Astrocyte of the hippocampus (primary cell): ENCODE measurements around the gene UBE2QL1.
A peak's percentile ranks its signal among the peaks of the same experiment; 100 is the strongest.

ENCODE experiments used
- DNase-seq: peaks from one replicate; pipeline ENCODE4 v3.0.0; 2011; ENCODE audit warnings: low read depth, low spot score

The UBE2QL1 gene, protein sequence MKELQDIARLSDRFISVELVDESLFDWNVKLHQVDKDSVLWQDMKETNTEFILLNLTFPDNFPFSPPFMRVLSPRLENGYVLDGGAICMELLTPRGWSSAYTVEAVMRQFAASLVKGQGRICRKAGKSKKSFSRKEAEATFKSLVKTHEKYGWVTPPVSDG

DNA sequence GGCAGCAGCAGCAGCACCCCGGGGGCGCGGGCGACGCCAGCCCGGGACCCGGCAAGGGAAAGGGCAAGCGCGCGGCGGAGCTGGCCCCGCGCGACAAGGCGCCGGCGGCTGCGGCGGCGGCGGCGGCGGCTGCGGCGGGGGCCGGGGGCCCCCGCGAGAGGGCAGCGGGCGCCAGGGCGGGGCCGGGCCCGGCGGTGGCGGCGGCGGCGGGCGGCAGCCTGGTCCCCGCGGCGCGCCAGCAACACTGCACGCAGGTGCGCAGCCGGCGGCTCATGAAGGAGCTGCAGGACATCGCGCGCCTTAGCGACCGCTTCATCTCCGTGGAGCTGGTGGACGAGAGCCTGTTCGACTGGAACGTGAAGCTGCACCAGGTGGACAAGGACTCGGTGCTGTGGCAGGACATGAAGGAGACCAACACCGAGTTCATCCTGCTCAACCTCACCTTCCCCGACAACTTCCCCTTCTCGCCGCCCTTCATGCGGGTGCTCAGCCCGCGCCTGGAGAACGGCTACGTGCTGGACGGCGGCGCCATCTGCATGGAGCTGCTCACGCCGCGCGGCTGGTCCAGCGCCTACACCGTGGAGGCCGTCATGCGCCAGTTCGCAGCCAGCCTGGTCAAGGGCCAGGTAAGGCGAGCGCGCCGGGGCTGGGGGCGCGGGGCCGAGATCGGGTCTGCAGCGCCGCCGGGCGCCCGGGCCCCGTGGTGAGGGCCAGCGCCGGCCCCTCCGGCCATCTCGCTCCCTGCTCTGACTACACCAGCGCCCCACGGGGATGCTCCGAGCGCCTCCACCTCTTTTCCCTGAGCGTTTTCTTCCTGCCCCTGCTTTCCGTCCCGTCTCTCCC lies at the start of gene UBE2QL1:
Gene UBE2QL1 (plus strand): TSS at position 238 of the 843 bp plus-strand sequence. CDS start 35 bp downstream, at position 273.
- peak; percentile 48 for DNase-seq

DNA sequence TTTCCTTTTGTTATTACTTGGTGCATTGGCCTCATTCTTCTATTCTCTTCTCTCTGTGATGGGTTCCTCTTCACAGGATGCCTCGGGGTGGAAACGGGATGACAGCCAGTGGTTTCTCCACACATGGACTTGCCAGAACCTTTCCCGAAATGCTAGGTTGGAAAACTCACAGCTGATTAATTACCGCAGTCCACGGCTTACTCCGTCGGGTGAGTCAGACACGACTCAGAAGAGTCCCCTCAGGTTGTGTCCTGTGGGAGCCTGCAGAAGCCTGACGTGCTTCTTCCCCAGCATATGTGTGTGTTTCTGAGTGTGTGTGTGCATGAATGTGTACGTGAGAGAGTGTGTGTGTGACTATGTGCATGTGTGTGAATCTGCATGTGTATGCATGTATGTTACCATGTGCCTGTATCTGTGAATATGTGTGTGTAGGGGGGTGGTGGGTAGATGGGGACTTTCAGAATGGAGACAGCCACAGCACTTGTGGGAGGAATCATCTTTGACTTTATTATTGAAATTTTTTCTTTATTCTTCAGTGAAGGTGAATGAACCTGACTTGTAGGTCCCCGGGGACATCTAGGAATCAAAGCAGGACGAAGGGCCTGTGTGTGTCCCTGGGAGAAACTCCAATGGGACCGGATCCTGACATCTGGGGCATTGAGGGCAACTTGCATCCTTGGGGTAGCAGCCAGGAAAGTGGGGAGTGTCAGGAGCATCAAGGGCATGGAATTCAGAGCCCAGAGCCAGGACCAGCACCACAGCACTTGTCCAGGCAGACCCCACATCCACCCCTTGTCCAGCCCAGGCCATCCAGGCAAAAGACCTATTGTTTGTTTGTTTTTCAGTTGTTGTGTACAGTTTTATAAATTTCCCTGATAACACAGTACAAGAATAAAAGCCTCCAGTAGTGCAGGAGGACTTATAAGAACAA lies 48.4 kb upstream of the UBE2QL1 start:
- peak; percentile 55 for DNase-seq

DNA sequence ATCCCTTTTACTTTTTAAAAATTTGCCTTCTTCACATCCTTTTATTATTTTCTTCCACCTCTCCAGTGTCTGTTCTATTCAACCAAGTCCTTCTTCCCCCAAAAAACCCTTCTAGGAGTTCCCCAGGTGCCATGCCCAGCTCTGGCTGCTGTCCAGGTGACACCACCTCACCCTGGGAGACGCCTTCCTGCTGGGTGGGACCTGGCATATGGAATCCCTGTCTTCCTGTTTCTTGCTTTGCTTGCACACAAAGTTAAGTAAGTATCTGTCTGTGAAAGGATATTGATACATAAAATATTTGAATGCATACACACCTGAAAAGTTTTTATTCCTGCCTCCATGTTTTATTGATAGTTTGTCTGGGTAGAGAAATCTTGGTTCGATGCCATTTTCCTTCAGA lies 47.2 kb upstream of the UBE2QL1 start:
- DNase-seq, result no peak

DNA sequence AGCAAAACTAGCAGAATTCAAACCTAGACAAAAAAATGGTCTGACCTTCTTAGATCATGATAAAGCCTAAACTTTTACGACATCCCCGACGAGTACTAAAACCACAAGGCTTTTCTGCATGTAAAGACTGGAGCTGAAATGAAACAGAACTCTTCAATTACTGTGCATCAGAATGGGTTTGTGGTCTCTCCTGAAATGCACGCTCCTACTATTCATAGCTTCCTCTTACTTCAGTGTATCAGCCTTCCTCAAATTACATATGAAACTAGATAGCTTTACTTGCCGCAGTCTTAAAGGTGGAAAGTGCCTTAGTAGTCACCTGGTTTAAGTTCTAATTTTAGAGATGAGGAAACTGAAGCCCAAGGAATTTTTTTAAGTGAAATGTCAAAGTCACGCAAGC lies 45.7 kb upstream of the UBE2QL1 start:
- DNase-seq, result no peak

DNA sequence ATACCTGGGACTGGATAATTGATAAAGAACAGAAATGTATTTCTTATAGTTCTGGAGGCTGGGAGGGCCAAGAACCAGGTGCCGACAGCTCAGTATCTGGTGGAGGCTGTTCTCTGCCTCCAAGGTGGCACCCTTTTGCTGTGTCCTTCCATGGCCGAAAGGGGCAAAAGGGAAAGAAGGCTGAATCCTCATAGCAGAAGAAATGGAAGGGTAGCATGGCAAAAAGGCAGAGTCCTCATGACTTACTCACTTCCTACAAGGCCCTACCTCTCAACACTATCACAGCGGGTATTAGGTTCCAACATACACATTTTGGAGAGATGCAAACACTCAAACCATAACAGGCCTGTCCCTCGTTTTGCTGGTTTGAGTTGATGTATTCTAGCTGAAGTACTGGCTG lies 45.2 kb upstream of the UBE2QL1 start:
- no peak for DNase-seq

DNA sequence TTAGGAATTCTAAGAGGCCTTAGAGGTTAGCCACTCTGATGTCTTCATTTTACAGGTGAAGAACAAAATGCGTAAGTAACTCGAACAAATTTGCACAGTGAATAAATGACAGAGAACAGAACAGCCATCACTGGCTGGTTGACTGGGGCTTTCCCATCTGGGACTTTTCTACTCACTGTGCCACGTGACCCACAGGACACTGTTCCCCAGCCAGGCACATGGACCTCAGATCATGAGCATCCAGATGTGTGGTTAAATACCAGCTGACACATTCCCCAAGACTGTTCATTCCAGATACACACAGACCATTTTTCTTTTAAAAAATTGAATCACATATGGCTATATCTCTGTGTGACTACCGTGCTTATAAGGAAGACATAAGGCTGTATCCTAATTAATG lies 44.5 kb upstream of the UBE2QL1 start:
- DNase-seq, result no peak

DNA sequence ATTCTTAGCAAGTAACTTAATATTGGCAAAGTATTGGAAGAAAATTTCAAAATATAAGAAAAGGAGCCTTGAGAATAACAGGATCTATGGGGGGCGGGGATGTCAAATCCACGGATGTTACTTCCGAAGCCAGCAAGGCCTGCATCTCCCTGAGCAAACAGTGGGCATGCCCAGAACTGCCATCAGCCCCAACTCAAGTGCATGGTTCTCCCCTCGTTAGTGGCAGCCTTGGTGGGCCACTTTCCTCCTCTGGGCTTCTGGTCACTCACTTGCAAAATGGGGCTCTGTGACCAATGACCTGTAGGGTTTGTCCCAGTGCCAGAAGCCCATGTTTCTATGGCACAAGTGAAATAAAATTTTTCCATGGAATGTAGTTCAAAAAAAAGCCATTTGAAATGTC lies 43.1 kb upstream of the UBE2QL1 start:
- DNase-seq, result no peak

DNA sequence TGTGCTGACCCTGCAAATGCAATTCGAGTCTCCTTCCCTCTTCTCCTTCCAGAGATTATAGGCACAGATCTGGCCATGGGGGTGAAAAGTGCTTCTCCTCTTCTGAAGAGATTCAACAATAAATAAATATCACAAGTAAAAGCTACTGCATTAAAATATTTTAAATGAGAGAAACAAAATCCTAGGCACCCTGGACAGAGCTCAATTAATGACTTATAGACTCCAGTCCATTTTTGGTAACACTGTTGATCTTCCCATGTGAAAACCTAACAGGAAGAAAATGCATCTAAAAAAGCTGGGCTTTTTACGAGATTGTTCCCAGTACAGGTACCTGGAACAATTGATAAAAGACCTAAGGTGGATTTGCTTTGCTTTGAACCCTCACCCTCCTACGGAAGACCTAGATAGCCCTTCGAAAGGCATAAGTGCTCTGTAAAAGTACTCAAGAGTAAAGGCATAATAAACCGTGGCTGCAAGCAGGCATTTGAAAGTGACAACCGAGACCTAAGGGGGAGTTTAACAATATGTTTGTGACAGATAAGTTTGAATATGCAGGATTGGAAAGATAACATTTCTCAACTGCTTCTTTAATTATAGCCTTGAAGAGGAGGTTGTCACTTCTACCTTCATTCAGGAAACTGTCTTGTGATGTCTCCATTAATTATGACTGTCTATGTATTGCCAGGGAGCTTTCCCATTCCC lies 41.0 kb upstream of the UBE2QL1 start:
- no peak for DNase-seq

DNA sequence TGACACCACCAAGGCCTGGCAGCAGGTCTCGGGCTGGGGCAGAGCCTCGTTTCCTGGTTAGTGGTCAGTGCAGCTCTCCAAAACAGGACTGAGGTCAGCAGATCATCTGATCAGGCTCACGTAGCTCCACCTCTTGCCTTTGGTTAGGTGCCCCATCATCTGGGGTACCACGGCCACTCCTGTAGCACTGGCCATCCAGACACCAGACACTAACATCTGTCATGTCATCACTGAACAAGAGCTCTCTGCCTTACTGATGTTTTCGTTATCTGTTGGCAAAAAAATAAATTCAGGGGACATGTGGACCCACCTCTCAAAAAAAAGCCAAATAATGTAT lies 40.4 kb upstream of the UBE2QL1 start:
- DNase-seq, result no peak

DNA sequence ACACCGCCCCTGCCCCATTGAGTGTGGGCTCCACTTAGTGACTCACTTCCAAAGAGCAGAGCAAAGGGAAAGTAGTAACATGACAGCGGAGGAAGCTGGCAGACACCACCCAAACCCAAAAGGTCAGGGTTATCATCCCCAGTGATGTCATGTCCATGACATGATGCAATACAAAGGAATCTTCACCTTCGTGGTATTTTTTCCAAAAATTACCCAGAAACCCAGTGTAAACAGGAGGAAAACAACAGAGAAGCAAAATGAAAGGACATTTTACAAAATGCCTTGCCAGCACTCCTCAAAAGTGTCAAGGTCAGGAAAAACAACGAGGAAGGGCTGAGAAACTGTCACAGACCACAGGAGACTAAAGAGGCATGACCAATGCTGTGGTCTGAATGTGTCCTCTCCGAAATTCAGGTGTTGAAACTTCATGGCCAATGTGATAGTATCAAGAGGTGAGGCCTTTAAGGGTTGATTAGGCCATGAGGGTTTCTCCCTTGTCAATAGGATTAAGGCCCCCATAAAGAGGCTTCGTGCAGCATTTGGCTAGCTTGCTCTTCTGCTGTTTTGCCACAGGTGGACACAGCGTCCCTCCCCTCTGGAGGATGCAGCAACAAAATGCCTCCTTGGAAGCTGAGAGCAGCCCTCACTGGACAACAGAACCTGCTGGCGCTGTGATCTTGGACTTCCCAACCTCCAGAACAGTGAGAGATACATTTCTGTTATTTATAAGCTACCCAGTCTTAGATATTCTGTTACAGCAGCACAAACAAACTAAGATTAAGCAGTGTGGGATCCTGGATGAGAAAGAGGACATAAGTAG lies 39.8 kb upstream of the UBE2QL1 start:
- DNase-seq, result no peak

DNA sequence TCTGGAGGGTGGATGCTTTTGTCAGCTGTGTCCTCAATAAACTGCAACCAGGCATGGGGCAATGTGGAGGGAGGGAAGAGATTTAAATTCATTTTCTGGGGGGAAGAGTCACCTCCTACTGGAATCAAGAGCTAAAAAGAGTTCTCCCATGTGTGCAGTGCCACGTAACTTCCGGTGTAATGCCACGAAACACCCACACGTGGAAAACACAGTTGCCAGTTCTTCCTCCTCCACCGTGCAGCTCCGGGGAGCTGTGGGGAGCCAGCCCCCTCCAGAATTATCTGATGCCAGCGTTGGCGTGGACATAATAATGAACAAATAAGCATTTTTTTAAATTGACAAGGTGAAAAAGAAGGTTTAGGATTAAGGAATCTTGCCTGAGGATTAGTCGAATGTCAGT lies 38.2 kb upstream of the UBE2QL1 start:
- DNase-seq, result no peak

DNA sequence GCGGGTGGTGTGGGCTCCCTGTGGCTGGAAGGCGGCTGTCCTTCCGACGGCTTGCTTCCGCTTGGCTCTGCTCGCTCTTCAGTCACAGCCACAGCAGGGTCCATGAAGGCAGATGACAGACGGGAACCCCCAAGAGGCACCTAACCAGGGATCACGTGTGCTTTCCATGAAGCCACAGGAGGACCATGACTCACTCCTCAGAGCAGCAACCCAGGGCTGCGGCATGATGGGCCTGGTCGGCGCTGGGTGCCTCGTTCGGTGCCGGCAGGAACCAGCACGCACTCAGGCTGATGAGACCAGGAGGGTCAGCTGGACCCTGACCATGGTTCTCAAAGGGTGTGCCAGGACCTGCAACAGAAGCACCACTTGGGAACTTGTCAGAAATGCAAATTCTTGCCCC lies 37.5 kb upstream of the UBE2QL1 start:
- DNase-seq, result no peak

DNA sequence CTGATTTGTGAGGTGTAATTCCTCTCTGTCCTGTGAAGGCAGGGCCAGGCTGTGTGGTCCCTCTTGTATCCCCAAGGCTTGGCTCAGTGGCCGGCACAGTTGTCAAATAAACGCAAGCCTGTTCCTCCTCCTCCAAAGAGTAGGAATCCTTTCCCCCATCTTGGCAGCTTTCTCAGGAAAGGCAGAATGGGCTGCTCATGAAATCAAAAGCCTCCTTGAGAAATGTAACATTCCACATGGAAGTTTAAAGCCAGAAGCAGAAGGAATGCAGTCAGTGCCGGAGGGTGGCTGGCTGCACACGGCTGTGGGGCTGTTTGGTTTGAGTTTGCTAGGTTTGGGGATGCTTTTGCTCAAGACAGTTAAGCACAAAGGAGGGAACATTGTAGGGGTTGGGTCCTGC lies 35.8 kb upstream of the UBE2QL1 start:
- DNase-seq, result no peak

DNA sequence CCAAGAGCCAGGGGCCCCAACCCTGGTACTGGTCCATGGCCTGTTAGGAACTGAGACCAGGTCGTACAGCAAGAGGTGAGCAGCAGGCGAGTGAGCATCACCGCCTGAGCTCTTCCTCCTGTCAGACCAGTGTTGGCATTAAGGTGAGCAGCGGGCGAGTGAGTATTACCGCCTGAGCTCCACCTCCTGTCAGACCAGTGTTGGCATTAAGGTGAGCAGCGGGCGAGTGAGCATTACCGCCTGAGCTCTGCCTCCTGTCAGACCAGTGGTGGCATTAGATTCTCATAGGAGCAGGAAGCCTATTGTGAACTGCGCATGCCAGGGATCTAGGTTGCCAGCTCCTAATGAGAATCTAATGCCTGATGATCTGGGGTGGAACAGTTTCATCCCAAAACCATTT lies 31.0 kb upstream of the UBE2QL1 start:
- no peak for DNase-seq

DNA sequence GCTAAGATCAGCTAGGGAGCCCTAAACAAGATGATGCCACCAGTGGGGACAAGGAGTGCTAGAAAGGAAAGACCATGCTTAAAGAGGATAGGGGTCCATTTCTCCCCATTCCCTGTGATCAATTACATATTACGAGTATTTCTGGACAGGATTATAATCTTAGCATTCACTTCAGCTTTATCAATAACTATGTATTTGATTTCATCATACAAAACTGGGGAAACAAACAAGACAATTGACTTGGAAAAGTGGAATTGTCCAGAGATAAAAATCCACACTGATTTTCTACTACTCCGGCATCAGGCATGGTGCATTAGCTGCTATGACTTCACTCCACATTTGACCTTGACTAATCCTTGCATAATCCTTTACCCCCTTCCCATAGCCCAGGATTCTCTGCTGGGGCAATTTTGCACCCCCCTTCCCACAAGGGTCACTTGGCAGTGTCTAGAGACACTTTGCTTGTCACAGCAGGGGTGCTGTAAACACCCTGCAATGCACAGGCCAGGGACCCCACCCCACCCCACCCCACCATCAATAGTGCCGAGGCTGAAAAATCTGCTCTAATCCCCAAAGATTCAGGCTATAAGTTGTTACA lies 29.9 kb upstream of the UBE2QL1 start:
- DNase-seq, result no peak

DNA sequence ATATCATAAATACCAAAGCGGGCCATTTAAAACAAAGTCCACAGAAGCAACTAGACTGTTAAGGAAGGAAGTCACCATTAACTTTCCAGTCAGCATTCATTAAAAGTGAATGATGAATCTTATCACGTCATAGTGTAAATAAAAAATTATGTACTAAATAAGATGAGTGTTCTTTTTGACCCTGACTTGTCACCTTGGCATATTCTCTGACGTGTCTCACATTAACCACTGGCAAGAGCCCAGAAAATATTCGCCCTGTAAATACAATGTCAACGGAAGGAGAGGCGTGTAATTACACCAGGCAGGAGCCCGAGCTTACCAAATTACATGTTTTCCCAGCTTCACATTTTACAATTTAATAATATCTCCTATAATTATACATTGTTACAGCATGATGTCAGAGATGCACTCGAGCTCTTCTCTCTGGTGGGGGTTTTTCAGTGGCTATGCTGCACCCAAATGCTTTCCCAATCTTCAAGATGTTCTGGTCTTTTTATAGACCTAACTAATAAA lies 29.3 kb upstream of the UBE2QL1 start:
- no peak for DNase-seq

DNA sequence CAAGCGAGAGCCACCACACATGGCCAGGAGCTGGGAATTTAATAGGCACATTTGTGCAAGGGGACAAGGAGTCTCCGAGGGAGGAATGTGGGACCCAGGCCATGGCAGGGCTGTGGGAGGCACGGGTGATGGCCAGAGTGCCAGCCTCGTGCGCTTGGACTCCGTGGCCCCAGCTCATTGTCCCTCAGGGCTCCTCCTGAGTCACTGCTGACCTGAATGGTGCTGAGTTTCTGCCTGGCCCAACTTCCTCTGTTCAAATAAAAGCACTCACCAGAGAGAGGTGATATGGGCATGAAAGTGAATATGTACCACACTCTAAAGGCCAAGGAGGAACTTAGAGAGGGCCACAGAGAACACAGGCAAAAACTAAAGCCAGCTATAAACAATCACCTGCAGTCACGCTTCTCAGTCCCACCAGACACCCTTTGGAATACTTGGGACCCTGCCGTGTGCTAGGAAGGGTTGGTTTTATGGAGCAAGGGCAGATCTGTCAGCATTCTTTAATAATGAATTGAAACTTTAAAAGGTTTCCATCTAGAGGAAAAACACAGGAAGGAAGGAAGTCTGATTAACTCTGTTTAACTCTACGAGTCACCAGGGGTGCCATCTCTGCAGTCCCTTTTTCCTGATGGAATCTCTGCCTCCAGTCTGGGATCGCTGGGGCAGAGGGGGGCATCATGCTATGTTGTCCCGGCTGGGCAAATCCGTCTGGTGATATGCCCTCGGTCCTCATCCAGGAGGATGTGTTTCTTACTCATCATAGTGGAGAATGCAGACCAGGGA lies 25.1 kb upstream of the UBE2QL1 start:
- no peak for DNase-seq

DNA sequence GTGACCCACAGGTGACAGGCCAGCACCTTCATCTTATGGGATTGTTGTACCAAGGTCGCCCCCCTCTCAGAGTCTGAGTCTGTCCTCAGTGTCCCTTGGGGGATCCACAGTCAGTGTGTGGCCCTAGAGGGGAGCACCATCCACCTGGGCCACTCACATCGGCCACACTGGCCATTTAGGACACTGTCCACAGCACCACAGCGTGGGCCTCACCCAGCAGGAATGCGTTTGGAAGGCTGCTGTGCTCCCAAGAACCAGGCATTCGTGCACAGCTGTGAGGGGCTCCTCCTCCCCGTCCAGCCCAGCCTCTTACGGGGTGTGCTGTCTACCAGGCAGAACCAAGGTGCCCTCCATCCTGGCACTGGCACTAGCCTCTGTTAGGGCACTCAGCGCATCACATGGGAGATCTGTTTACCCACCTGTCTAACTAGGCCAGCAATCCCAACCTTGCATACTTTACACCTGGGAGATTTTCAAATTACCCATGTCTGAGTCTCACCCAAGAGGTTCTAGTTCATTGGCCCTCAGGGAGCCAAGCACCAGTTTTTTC lies 24.5 kb upstream of the UBE2QL1 start:
- no peak for DNase-seq

DNA sequence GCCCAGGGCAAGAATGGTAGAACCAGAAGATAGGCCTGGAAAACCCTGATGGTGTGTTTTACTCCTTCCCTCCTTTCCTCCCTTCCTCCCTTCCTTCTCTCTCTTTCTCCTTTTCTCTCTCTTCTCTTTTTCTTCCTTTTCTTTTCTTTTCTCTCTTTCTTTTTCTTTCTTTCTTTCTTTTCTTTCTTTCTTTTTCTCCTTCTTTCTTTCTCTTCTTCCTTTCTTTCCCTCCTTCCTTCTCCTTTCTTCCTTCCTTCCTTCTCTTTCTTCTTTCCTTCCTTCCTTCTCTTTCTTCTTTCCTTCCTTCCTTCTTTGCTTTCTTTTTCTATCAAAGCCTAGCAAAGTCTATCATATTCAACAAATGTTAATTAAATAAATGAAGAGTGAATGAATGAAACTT lies 24.0 kb upstream of the UBE2QL1 start:
- no peak for DNase-seq
